GM23338 (cell line): ENCODE results near the gene SLC36A1. TPM values are rescaled to one million over a fixed set of nuclear protein-coding genes. Genes with fewer than 3 reads are reported as not detected.

ENCODE experiments used
- ATAC-seq: fragments of 200-7000 bp; cut with Tn5 transposase; 3 replicates; pipeline ENCODE4 v1.9.1; 2020
- DNase-seq: peaks from one replicate; pipeline ENCODE4 v3.0.0-alpha.2; 2015; ENCODE audit warnings: low spot score
- H2AFZ ChIP-seq: fragments of 200-600 bp; sonication (generic); 2 replicates; pipeline ENCODE4 v1.8.0; 2016; ENCODE audit warnings: antibody characterized with exemption, mild to moderate bottlenecking, moderate library complexity
- H3F3A ChIP-seq: fragments of 200-600 bp; sonication (generic); replicated peaks from 2 replicates; pipeline ENCODE4 v1.8.0; 2017; ENCODE audit warnings: antibody characterized with exemption, mixed run types, low read depth
- H3K27ac ChIP-seq: fragments of 200-600 bp; sonication (generic); 2 replicates; pipeline ENCODE4 v1.6.1; 2016; ENCODE audit warnings: low read depth
- H3K27me3 ChIP-seq: fragments of 200-600 bp; sonication (generic); 2 replicates; pipeline ENCODE4 v1.8.0; 2016; ENCODE audit warnings: mild to moderate bottlenecking, mixed run types, moderate library complexity; ENCODE audit not compliant: insufficient read depth
- H3K36me3 ChIP-seq: fragments of 200-600 bp; sonication (generic); 2 replicates; pipeline ENCODE4 v1.8.0; 2016; ENCODE audit warnings: mild to moderate bottlenecking; ENCODE audit not compliant: insufficient read depth
- H3K4me1 ChIP-seq: fragments of 200-600 bp; sonication (generic); 2 replicates; pipeline ENCODE4 v1.8.0; 2016; ENCODE audit warnings: mild to moderate bottlenecking, moderate library complexity; ENCODE audit not compliant: insufficient read depth
- H3K4me2 ChIP-seq: fragments of 200-600 bp; sonication (generic); 2 replicates; pipeline ENCODE4 v1.7.1; 2017; ENCODE audit warnings: mixed run types
- H3K4me3 ChIP-seq: fragments of 200-600 bp; sonication (generic); 2 replicates; pipeline ENCODE4 v1.6.1; 2016; ENCODE audit warnings: mixed run types
- H3K79me2 ChIP-seq: fragments of 200-600 bp; sonication (generic); replicated peaks from 2 replicates; pipeline ENCODE4 v1.8.0; 2017; ENCODE audit warnings: mild to moderate bottlenecking; ENCODE audit not compliant: insufficient read depth
- H3K9me2 ChIP-seq: fragments of 200-600 bp; sonication (generic); 2 replicates; pipeline ENCODE4 v1.8.0; 2017; ENCODE audit not compliant: insufficient read depth
- H4K20me1 ChIP-seq: fragments of 200-600 bp; sonication (generic); replicated peaks from 2 replicates; pipeline ENCODE4 v1.8.0; 2017; ENCODE audit warnings: mild to moderate bottlenecking; ENCODE audit not compliant: insufficient read depth
- H3K27ac Mint-ChIP-seq: 2 replicates; pipeline ENCODE4 v1.8.0; 2020; ENCODE audit warnings: inconsistent platforms, mild to moderate bottlenecking, moderate library complexity, mixed read lengths
- H3K27me3 Mint-ChIP-seq: 3 replicates; pipeline ENCODE4 v1.8.0; 2022; ENCODE audit warnings: low read depth, mild to moderate bottlenecking, moderate library complexity, mixed read lengths, inconsistent platforms; ENCODE audit not compliant: insufficient read depth, poor library complexity
- H3K36me3 Mint-ChIP-seq: 3 replicates; pipeline ENCODE4 v1.8.0; 2021; ENCODE audit warnings: low read depth, mild to moderate bottlenecking, inconsistent platforms, moderate library complexity, mixed read lengths
- H3K4me1 Mint-ChIP-seq: 3 replicates; pipeline ENCODE4 v1.8.0; 2020; ENCODE audit warnings: mild to moderate bottlenecking, inconsistent platforms, mixed read lengths
- H3K4me3 Mint-ChIP-seq: 3 replicates; pipeline ENCODE4 v1.8.0; 2021; ENCODE audit warnings: moderate library complexity, mild to moderate bottlenecking, inconsistent platforms, mixed read lengths
- H3K9me3 Mint-ChIP-seq: 3 replicates; pipeline ENCODE4 v1.8.0; 2020; ENCODE audit warnings: moderate library complexity, mild to moderate bottlenecking, inconsistent platforms, mixed read lengths
- CREB1 ChIP-seq: fragments of 250-450 bp; sonication (Bioruptor Pico); IDR thresholded peaks from 2 replicates; pipeline ENCODE4 v1.5.0; 2020; ENCODE audit warnings: low read depth, mild to moderate bottlenecking, moderate library complexity
- ETS1 ChIP-seq: IDR thresholded peaks from 2 replicates; pipeline ENCODE4 v1.6.1; 2016; ENCODE audit warnings: antibody characterized with exemption
- EZH2 ChIP-seq: fragments of 200-600 bp; sonication (generic); IDR thresholded peaks from one replicate; pipeline ENCODE4 v1.8.0; 2017; ENCODE audit warnings: antibody characterized with exemption, mild to moderate bottlenecking, low read depth; ENCODE audit not compliant: unreplicated experiment
- EZH2phosphoT487 ChIP-seq: fragments of 200-600 bp; sonication (generic); IDR thresholded peaks from one replicate; pipeline ENCODE4 v1.8.1; 2018; ENCODE audit warnings: antibody characterized with exemption; ENCODE audit not compliant: unreplicated experiment
- NANOG ChIP-seq: IDR thresholded peaks from 2 replicates; pipeline ENCODE4 v1.6.1; 2016; ENCODE audit warnings: antibody characterized with exemption, borderline replicate concordance
- REST ChIP-seq: IDR thresholded peaks from one replicate; pipeline ENCODE4 v1.6.1; 2018; ENCODE audit warnings: antibody characterized with exemption; ENCODE audit not compliant: unreplicated experiment
- ZNF114 ChIP-seq: fragments of 250-450 bp; sonication (Bioruptor Pico); IDR thresholded peaks from 2 replicates; pipeline ENCODE4 v1.5.0; 2020; ENCODE audit warnings: mild to moderate bottlenecking, moderate library complexity
- ZNF331 ChIP-seq: fragments of 250-450 bp; sonication (Bioruptor Pico); IDR thresholded peaks from 2 replicates; pipeline ENCODE4 v1.5.0; 2020; ENCODE audit warnings: low read depth, mild to moderate bottlenecking, moderate library complexity
- polyA plus RNA-seq: library from polyadenylated mRNA; unstranded; fragments of >200 nt; fragmentation: Nextera tagmentation; extraction: Ambion mirVana; gene quantifications from 2 replicates; pipeline ENCODE4 v1.2.1, GENCODE V29; 2016
- total RNA-seq: library from RNA; depleted of rRNA; stranded (reverse); fragments of >200 nt; shearing (Covaris generic); gene quantifications from 2 replicates; pipeline ENCODE4 v1.2.3, GENCODE V29; 2014

The SLC36A1 gene
- total and polyA plus RNA-seq, 2 experiments from 2014 or later = 5.2 to 10.4 TPM

GRCh38 chr5:151476016-151476415 is 28.6 kb downstream of the SLC36A1 start (continued):
- TF ChIP-seq ZNF114 = no peak
- no peak for TF ChIP-seq EZH2
- TF ChIP-seq NANOG = no peak

- Mint-ChIP-seq H3K9me3 (no peaks in the 10 kb centered on the region), H3K36me3 (no peaks in the 10 kb centered on the region), H3K4me3 (no peak overlapping the region), H3K4me1 (peaks cover 19% of the 10 kb centered on the region), H3K27me3 (peaks cover 3% of the 10 kb centered on the region), H3K27ac (no peak overlapping the region)
- no peak for TF ChIP-seq NANOG
- peaks cover 21% of the 10 kb centered on the region; the same call in 1 of the 2 replicates for H3K4me1 ChIP-seq
- DNase-seq (no peak), ATAC-seq (no peak)
- no peaks in the 10 kb centered on the region for H3K36me3 ChIP-seq
- H4K20me1 ChIP-seq = no peaks in the 10 kb centered on the region
- H3K9me2 ChIP-seq = no peaks in the 10 kb centered on the region
- H3K27me3 ChIP-seq = no peaks in the 10 kb centered on the region
- H3K4me2 ChIP-seq = no peak overlapping the region
- no peak overlapping the region for H2AFZ ChIP-seq
- no peak overlapping the region for H3K4me3 ChIP-seq
- H3K27ac ChIP-seq = no peak overlapping the region
- no peaks in the 10 kb centered on the region for H3K79me2 ChIP-seq
- H3F3A ChIP-seq = no peaks in the 10 kb centered on the region
Measured at GRCh38 chr5:151477101-151477500, 29.7 kb downstream of the SLC36A1 start.

- H3K4me2 ChIP-seq = no peak overlapping the region
- no peak overlapping the region for H2AFZ ChIP-seq
- H3K27me3 Mint-ChIP-seq = peaks cover 2% of the 10 kb centered on the region
- H3K36me3 ChIP-seq = no peaks in the 10 kb centered on the region
- peaks cover 31% of the 10 kb centered on the region for H3K4me1 Mint-ChIP-seq
- H3F3A ChIP-seq = no peaks in the 10 kb centered on the region
- H3K4me3 ChIP-seq = no peak overlapping the region
- H3K36me3 Mint-ChIP-seq = no peaks in the 10 kb centered on the region
- H3K9me2 ChIP-seq = no peaks in the 10 kb centered on the region
- peaks cover 29% of the 10 kb centered on the region; the same call in 1 of the 2 replicates for H3K4me1 ChIP-seq
- no peak overlapping the region for H3K4me3 Mint-ChIP-seq
- H3K27ac ChIP-seq = peak overlapping the region; percentile 56; the same call in 1 of the 2 replicates
- peak overlapping the region; percentile 5; the same call in 1 of the 2 replicates for H3K27ac Mint-ChIP-seq
- ATAC-seq = peak; percentile 52
- no peaks in the 10 kb centered on the region for H3K27me3 ChIP-seq
- TF ChIP-seq EZH2phosphoT487 = no peak
- no peaks in the 10 kb centered on the region for H3K9me3 Mint-ChIP-seq
- H4K20me1 ChIP-seq = no peaks in the 10 kb centered on the region
- H3K79me2 ChIP-seq = no peaks in the 10 kb centered on the region
- DNase-seq = peak; percentile 27
Measured at GRCh38 chr5:151480384-151481293, 33.2 kb downstream of the SLC36A1 start.

GRCh38 chr5:151483176-151483575 is 35.8 kb downstream of the SLC36A1 start:
- Histone ChIP-seq H3K27me3 (no peaks in the 10 kb centered on the region), H3K4me3 (0 out of 2 replicates have a peak overlapping the region, but pooled peaks have one; percentile 23), H2AFZ (peak overlapping the region; percentile 63), H4K20me1 (no peaks in the 10 kb centered on the region), H3K79me2 (no peaks in the 10 kb centered on the region), H3K27ac (0 out of 2 replicates have a peak overlapping the region, but pooled peaks have one; percentile 59), H3K4me1 (peaks cover 29% of the 10 kb centered on the region; the same call in 1 of the 2 replicates), H3K9me2 (no peaks in the 10 kb centered on the region), H3K4me2 (peak overlapping the region; percentile 52; the same call in 1 of the 2 replicates), H3F3A (no peaks in the 10 kb centered on the region), H3K36me3 (no peaks in the 10 kb centered on the region)
- no peak for TF ChIP-seq NANOG
- no peak for TF ChIP-seq CREB1 (CRISPR knock-in tag)
- TF ChIP-seq REST = no peak
- TF ChIP-seq ZNF331 (CRISPR knock-in tag) = no peak
- no peak for TF ChIP-seq ZNF114
- no peak for TF ChIP-seq ETS1
- Mint-ChIP-seq H3K36me3 (no peaks in the 10 kb centered on the region), H3K27me3 (peaks cover 3% of the 10 kb centered on the region), H3K4me3 (no peak overlapping the region), H3K9me3 (no peaks in the 10 kb centered on the region), H3K4me1 (peaks cover 31% of the 10 kb centered on the region), H3K27ac (peak overlapping the region; percentile 21; the same call in 1 of the 2 replicates)
- ATAC-seq = peak; percentile 77
- DNase-seq = peak; percentile 30
